OCI-LY7 (cell line): ENCODE results near the gene BUD13. TPM values are rescaled to one million over a fixed set of nuclear protein-coding genes. Genes with fewer than 3 reads are reported as not detected.

Experiments used
- BruUV-seq: library from RNA; stranded (reverse); fragments of 400-500 nt; replicated peaks from 2 replicates; lab custom pipeline; 2021; lab: Mats Ljungman, UMichigan
- CTCF ChIA-PET: fragments of 300-600 bp; sonication (Branson Sonifier 250); formaldehyde crosslinking; loops from one replicate; lab custom pipeline; 2022; ENCODE audit warnings: antibody characterized with exemption; ENCODE audit not compliant: unreplicated experiment; lab: Charles Lee
- POLR2A ChIA-PET: fragments of 300-600 bp; sonication (Branson Sonifier 250); formaldehyde crosslinking; loops from one replicate; lab custom pipeline; 2022; ENCODE audit warnings: antibody characterized with exemption; lab: Charles Lee
- DNase-seq: peaks from one replicate; pipeline ENCODE4 v3.0.0-alpha.2; 2015; ENCODE audit warnings: low spot score
- H2AFZ ChIP-seq: fragments of 200-600 bp; sonication (generic), shearing (Covaris generic); 2 replicates; pipeline ENCODE4 v1.6.1; 2014; ENCODE audit warnings: mild to moderate bottlenecking, antibody characterized with exemption, low read length, moderate library complexity
- H3K27ac ChIP-seq: fragments of 200-600 bp; sonication (generic); 2 replicates; pipeline ENCODE4 v1.5.1; 2014; ENCODE audit warnings: mixed run types, low read depth, mild to moderate bottlenecking, moderate library complexity, low read length, inconsistent platforms; ENCODE audit not compliant: poor library complexity, severe bottlenecking
- H3K36me3 ChIP-seq: fragments of 200-600 bp; sonication (generic); 2 replicates; pipeline ENCODE4 v1.6.1; 2014; ENCODE audit warnings: mild to moderate bottlenecking, antibody characterized with exemption, low read length, moderate library complexity, mixed read lengths; ENCODE audit not compliant: insufficient read depth
- H3K4me1 ChIP-seq: fragments of 200-600 bp; sonication (generic); 2 replicates; pipeline ENCODE4 v1.5.1; 2014; ENCODE audit warnings: mild to moderate bottlenecking, low read length; ENCODE audit not compliant: insufficient read depth, poor library complexity, severe bottlenecking
- H3K4me2 ChIP-seq: fragments of 200-600 bp; sonication (generic); 2 replicates; pipeline ENCODE4 v1.6.1; 2014; ENCODE audit warnings: mild to moderate bottlenecking, low read length
- H3K4me3 ChIP-seq: fragments of 200-600 bp; sonication (generic); 2 replicates; pipeline ENCODE4 v1.5.1; 2014; ENCODE audit warnings: mild to moderate bottlenecking, low read depth, low read length; ENCODE audit not compliant: poor library complexity, severe bottlenecking
- H3K79me2 ChIP-seq: fragments of 200-600 bp; sonication (generic); 2 replicates; pipeline ENCODE4 v1.6.1; 2016; ENCODE audit warnings: low read depth, mild to moderate bottlenecking, low read length, moderate library complexity, mixed read lengths; ENCODE audit not compliant: insufficient read depth
- H3K9me2 ChIP-seq: fragments of 200-600 bp; sonication (generic); 2 replicates; pipeline ENCODE4 v1.6.1; 2016; ENCODE audit warnings: mild to moderate bottlenecking, low read length, mixed read lengths; ENCODE audit not compliant: insufficient read depth
- H3K9me3 ChIP-seq: fragments of 200-600 bp; sonication (generic); 2 replicates; pipeline ENCODE4 v1.6.1; 2014; ENCODE audit warnings: mild to moderate bottlenecking, mixed run types, low read length, mixed read lengths
- H4K20me1 ChIP-seq: fragments of 200-600 bp; sonication (generic); 2 replicates; pipeline ENCODE4 v1.6.1; 2014; ENCODE audit warnings: mild to moderate bottlenecking, antibody characterized with exemption, low read length, moderate library complexity, mixed read lengths; ENCODE audit not compliant: insufficient read depth
- CTCF ChIP-seq: fragments of 200-600 bp; sonication (generic); conservative IDR thresholded peaks from 2 replicates; pipeline ENCODE4 v1.5.1; 2014; ENCODE audit warnings: mild to moderate bottlenecking, antibody characterized with exemption, low read length, moderate library complexity, mixed read lengths
- EZH2phosphoT487 ChIP-seq: fragments of 200-600 bp; sonication (generic); IDR thresholded peaks from 2 replicates; pipeline ENCODE4 v1.6.1; 2018; ENCODE audit warnings: low read depth, borderline replicate concordance, mild to moderate bottlenecking, mixed run types, antibody characterized with exemption, low read length, moderate library complexity, mixed read lengths
- intact Hi-C: fragments of 100-400 bp; cut with micrococcal nuclease; formaldehyde crosslinking; loops from one replicate; pipeline ENCODE4 v1.10.0; 2022; ENCODE audit not compliant: unreplicated experiment
- total RNA-seq, 2 experiments: library from RNA; depleted of rRNA in 1 of 2; stranded (reverse); fragments of >200 nt in 1 of 2; shearing (Covaris generic) in 1 of 2; gene quantifications; 2 replicates each; pipeline ENCODE4 v1.2.3, GENCODE V29; 2014 to 2022

BUD13 gene
- total RNA-seq, 2 experiments from 2014 or later = 28.6 to 30.3 TPM

- no peaks in the 10 kb centered on the region for H4K20me1 ChIP-seq
- TF ChIP-seq CTCF (no peak), EZH2phosphoT487 (no peak)
- H3K79me2 ChIP-seq = no peaks in the 10 kb centered on the region
- no peaks in the 10 kb centered on the region for H3K36me3 ChIP-seq
- H3K9me3 ChIP-seq = no peaks in the 10 kb centered on the region
- intact Hi-C loops = loop anchor here (1.0 kb wide), 2 partner anchors 104 to 374 kb away; no protein-coding TSS in a partner anchor
- H3K27ac ChIP-seq = no peak overlapping the region
- no peak overlapping the region for H3K4me2 ChIP-seq
- no peaks in the 10 kb centered on the region for H3K4me1 ChIP-seq
- DNase-seq = no peak
- no peak overlapping the region for H3K4me3 ChIP-seq
- H2AFZ ChIP-seq = no peak overlapping the region
- ChIA-PET CTCF (interaction anchor here (0.9 kb wide), 1 partner anchor 109 kb away, joined by 3 read pairs; no protein-coding TSS in a partner anchor), POLR2A (no interaction called here)
- H3K9me2 ChIP-seq = no peaks in the 10 kb centered on the region
- BruUV-seq = no TSS peak
These were observed 41.0 kb downstream of the BUD13 start for GRCh38 chr11:116731821-116732220.

- Histone ChIP-seq H3K27ac (no peak overlapping the region), H3K9me2 (no peaks in the 10 kb centered on the region), H3K4me1 (no peaks in the 10 kb centered on the region), H3K4me2 (no peak overlapping the region), H4K20me1 (no peaks in the 10 kb centered on the region), H2AFZ (no peak overlapping the region), H3K79me2 (no peaks in the 10 kb centered on the region), H3K9me3 (no peaks in the 10 kb centered on the region), H3K36me3 (no peaks in the 10 kb centered on the region), H3K4me3 (no peak overlapping the region)
- POLR2A ChIA-PET = no interaction called here
- CTCF ChIA-PET = no interaction called here
- no TSS peak for BruUV-seq
- TF ChIP-seq EZH2phosphoT487 = no peak
- TF ChIP-seq CTCF = no peak
- intact Hi-C loops = no loop called here
- DNase-seq = no peak
These were observed 41.6 kb downstream of the BUD13 start for GRCh38 chr11:116731097-116731761.

GRCh38 chr11:116730601-116731000 lies 42.2 kb downstream of the BUD13 start:
- no peak for DNase-seq
- intact Hi-C loops = no loop called here
- POLR2A ChIA-PET = no interaction called here
- Histone ChIP-seq H4K20me1 (no peaks in the 10 kb centered on the region), H3K9me2 (no peaks in the 10 kb centered on the region), H2AFZ (no peak overlapping the region), H3K4me3 (no peak overlapping the region), H3K9me3 (no peaks in the 10 kb centered on the region), H3K36me3 (no peaks in the 10 kb centered on the region), H3K27ac (no peak overlapping the region), H3K4me2 (no peak overlapping the region), H3K79me2 (no peaks in the 10 kb centered on the region), H3K4me1 (no peaks in the 10 kb centered on the region)
- CTCF ChIA-PET = no interaction called here
- no TSS peak for BruUV-seq
- TF ChIP-seq CTCF = no peak
- TF ChIP-seq EZH2phosphoT487 = no peak
